GM18867 (cell line): ENCODE results near the gene JCAD.
"Not testable (repeated sequence)": the region's sequence is repeated elsewhere in the genome, so short reads cannot be mapped to it uniquely, and the experiment has no call there.

Experiments used
- ATAC-seq: cut with Tn5 transposase; IDR thresholded peaks from one replicate; pipeline ENCODE4 v1.9.1; 2021; ENCODE audit warnings: mild to moderate bottlenecking, moderate library complexity; ENCODE audit not compliant: unreplicated experiment

The JCAD gene

GRCh38 chr10:30059209-30060107 lies at the start of gene JCAD:
TSS of gene JCAD (minus strand) at chr10:30059586. CDS start at chr10:30047812, 11,774 bp downstream.
- no peak for ATAC-seq

DNA sequence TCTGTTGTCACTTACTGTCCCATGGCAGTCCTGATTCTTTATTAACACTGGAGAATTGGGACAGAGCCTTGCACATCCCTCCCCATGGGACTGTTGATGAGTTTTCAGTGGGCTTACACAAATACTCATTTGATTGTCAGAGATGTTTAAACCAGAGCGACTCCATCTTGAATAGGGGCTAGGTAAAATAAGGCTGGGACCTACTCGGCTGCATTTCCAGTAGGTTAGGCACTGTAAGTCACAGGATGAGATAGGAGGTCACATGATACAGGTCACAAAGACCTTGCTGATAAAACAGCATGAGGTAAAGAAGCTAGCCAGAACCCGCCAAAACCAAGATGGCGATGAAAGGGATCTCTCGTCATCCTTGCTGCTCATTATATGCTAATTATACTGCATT lies 47.6 kb upstream of the JCAD start:
- no peak for ATAC-seq

- ATAC-seq: no peak
Measured at GRCh38 chr10:30103595-30104320, 44.4 kb upstream of the JCAD start.

- not testable (repeated sequence) for ATAC-seq
Measured at GRCh38 chr10:30099706-30100105, 40.3 kb upstream of the JCAD start.

DNA sequence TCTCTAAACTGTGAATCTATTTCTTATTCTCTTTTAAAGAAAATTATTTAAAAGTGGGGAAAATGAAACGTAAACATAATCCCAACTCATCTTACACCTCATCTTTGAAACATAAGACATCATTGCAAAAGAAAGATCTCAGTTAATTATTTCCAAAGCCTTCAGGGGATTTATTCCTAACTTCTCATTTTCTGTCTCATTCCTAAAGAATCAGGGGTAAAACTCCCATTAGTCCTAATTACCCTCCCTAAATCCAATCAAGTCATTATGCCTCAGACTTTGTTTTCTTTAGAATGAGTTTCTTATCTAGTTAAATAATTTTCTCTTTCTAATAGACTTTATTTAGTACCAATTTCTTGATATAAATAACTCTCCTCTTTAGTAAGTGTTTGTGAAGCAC lies 39.7 kb upstream of the JCAD start:
- no peak for ATAC-seq

GRCh38 chr10:30098629-30099028 lies 39.2 kb upstream of the JCAD start:
- ATAC-seq: no peak

DNA sequence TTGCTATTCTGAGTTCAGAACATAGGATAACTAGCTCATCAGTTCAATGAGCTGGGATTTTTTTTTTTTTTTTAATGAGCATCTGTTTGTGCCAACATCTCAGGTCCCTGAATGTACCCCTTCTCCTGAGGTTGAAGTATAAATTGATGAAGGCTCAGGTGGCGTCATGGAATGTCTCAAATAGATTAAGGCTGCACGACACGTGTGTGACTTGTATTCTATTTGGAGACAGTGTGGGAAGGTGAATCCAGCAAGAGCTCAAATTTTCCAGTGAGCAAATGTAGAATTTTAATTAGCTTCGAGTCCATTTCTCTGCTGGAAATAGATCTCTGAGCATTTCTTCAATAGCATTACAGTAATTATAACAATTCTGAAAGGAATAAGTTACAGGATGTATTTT lies 37.2 kb upstream of the JCAD start:
- no peak for ATAC-seq

DNA sequence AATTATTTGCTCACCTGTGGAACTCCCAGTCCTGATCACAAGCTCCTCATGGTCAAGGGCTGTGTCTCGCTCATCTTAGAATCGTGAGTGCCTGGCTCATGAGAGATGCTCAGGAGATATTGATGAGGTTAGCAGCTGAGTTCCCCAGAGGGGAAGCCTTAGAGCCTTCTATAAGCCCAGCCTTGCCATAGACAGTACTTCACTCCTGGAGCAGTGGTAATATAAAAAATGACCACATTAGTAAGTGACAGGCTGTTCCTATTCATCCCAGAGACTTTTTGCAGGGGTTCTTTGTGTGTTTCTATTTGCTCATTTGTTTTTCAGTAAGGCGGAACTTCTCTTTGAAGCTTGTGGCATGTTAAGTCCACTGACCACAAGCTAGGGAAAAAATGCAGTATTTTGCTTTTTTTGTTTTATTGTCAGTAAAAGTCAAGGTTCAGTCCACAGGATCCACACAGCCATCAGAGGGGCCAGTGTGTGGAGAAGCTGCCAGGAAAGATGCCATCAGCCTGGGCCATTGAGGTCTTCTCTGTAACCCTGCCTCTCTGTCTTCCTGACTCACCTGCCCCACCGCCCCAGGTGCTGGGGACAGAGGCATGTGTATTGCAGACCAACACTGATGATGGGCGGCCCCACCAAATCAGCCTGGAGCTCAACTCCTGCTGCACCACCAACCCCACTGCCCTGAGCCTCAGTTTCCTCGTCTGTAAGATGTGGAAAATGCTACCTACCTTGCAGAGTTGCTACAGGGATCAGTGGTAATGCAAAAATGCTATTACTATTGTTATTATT lies 36.4 kb upstream of the JCAD start:
- ATAC-seq: no peak

- ATAC-seq: no peak
Measured at GRCh38 chr10:30094601-30095000, 35.2 kb upstream of the JCAD start.

- no peak for ATAC-seq
Measured at GRCh38 chr10:30093303-30093950, 34.0 kb upstream of the JCAD start.

GRCh38 chr10:30092151-30092790 lies 32.9 kb upstream of the JCAD start:
- no peak for ATAC-seq

- ATAC-seq: no peak
Measured at GRCh38 chr10:30091136-30091535, 31.8 kb upstream of the JCAD start.

- ATAC-seq: no peak
Measured at GRCh38 chr10:30088178-30088577, 28.8 kb upstream of the JCAD start.

DNA sequence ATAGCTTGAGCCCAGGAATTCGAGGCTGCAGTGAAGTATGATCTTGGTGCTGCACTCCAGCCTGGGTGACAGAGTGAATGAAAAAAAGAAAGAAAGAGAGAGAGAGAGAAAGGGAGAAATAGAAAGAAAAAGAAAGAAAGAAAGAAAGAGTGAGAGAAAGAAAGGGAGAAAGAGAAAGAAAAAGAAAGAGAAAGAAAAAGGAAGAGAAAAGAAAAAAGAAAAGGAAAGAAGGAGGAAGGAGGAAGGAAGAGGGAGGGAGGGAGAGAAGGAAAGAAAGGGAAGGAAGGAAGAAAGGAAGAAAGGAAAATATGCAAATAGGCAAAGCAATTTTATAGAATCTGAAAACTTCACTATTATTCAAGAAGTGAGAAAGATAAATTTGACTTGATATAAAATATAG lies 24.5 kb upstream of the JCAD start:
- no peak for ATAC-seq

DNA sequence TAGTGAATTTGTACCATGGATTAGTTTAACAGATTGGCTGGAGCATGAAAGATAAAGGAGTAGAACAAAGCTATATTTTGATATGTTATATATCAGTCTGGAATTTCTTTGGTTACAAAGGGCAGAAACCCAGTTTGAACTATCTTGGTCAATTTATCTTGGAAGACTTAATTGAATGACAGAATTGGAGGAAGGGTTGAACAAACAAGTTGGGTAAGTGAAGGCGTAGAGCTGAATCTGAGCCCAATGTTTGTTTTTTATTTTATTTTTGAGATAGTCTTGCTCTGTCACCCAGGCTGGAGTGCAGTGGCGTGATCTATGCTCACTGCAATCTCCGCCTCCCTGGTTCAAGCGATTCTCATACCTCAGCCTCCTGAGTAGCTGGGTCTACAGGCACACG lies 21.8 kb upstream of the JCAD start:
- no peak for ATAC-seq

- ATAC-seq: no peak
Measured at GRCh38 chr10:30080161-30080560, 20.8 kb upstream of the JCAD start.

DNA sequence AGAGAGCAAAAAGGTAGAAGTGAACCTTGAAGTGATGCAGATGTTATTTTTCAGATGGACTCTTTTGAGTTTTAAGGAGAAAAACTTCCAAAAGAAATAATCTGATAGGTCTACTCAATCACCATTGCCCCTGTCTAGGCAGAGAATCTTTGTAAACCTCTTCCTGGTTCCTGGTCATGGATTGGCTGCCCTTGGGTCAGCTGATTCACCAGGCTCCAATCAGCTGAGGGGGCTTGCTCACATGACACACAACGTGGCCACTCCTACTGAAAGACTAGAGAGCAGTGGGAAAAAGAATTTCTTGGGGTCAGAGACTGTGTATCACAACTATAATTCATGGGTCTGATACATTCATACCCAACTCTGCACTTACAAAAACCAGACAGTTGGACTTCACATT lies 20.0 kb upstream of the JCAD start:
- ATAC-seq: no peak

DNA sequence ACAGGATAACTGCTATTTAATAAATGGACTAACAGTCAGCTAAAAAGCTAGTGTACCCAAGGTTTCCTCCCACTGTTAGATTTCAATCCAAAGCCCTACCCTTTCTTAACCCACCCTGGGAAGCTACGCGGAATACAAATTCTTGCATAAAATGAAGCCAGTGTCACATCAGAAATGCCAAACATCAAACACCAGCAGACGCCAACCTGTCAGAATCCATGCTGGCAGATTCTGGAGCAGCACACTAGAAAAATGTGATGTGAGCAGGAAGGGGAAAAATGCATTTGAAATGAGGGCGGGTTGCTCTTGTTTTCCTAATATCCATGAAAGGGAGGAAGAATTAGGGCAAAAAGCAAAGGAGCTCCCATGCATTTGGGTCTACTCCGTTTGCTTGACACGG lies 16.1 kb upstream of the JCAD start:
- ATAC-seq: no peak

GRCh38 chr10:30074933-30075332 lies 15.5 kb upstream of the JCAD start:
- no peak for ATAC-seq

DNA sequence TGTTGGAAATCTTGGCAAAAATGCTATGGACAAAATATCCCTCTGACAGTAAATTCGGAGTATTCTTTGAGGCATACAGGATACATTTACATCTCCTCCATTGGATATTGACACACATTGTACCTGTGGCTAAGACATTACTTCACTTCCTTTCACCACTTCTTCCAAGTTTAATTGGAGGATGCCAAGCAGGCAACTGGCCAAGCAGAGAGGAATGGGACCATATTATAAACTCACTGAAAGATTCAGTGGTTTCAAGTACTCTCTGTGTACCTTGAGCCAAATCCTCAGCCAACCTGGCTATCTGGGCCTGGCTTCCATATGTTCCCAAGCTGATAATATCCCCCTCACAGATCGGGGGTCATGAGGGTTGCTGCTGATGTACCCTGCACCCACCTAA lies 14.7 kb upstream of the JCAD start:
- ATAC-seq: no peak

GRCh38 chr10:30073767-30074060 lies 14.3 kb upstream of the JCAD start:
- no peak for ATAC-seq
